GM12891 (cell line): Measurements from ENCODE around the gene ANKMY2.

Experiments used
- DNase-seq: peaks from one replicate; pipeline ENCODE4 v3.0.0; 2011; ENCODE audit warnings: low spot score; ENCODE audit not compliant: insufficient read length
- FAIRE-seq: peaks from 2 replicates; lab custom pipeline; 2011; peaks lifted over from hg19 to GRCh38; lab: Jason Lieb, UNC
- PAX5 ChIP-seq: IDR thresholded peaks from 2 replicates; pipeline ENCODE4 v1.6.1; 2011; ENCODE audit warnings: low read length, moderate library complexity, mild to moderate bottlenecking; ENCODE audit not compliant: insufficient read depth, severe bottlenecking
- POLR2A ChIP-seq: IDR thresholded peaks from 2 replicates; pipeline ENCODE4 v1.6.1; 2011; ENCODE audit warnings: low read depth, low read length, control low read depth
- POLR2AphosphoS5 ChIP-seq: IDR thresholded peaks from 2 replicates; pipeline ENCODE4 v1.6.1; 2011; ENCODE audit warnings: low read depth, low read length, control low read depth
- POU2F2 ChIP-seq: IDR thresholded peaks from 2 replicates; pipeline ENCODE4 v1.6.1; 2011; ENCODE audit warnings: low read depth, mild to moderate bottlenecking, control low read depth, low read length, moderate library complexity
- SPI1 ChIP-seq: IDR thresholded peaks from 2 replicates; pipeline ENCODE4 v1.6.1; 2011; ENCODE audit warnings: low read depth, low read length, control low read depth
- TAF1 ChIP-seq: IDR thresholded peaks from 2 replicates; pipeline ENCODE4 v1.6.1; 2011; ENCODE audit warnings: low read depth, low read length, control low read depth

ANKMY2 gene

GRCh38 chr7:16586081-16586874, 59.3 kb downstream of the ANKMY2 start:
- FAIRE-seq, result no peak
- no peak for DNase-seq

GRCh38 chr7:16585540-16585939, 60.0 kb downstream of the ANKMY2 start:
- no peak for TF ChIP-seq TAF1
- TF ChIP-seq POLR2A, result no peak
- FAIRE-seq (no peak), DNase-seq (no peak)

More at GRCh38 chr7:16586081-16586874, 59.3 kb downstream of the ANKMY2 start:
- TF ChIP-seq SPI1, result no peak
- TF ChIP-seq PAX5, result no peak
- TF ChIP-seq TAF1, result no peak
- TF ChIP-seq POLR2A, result no peak
- no peak for TF ChIP-seq POU2F2
- no peak for TF ChIP-seq POLR2AphosphoS5

- TF ChIP-seq POU2F2 (no peak), POLR2AphosphoS5 (no peak), SPI1 (no peak), PAX5 (no peak), POLR2A (no peak), TAF1 (no peak)
- FAIRE-seq, result no peak
- DNase-seq, result no peak
These were observed 61.7 kb downstream of the ANKMY2 start for GRCh38 chr7:16583834-16584233.

GRCh38 chr7:16581286-16581685, 64.3 kb downstream of the ANKMY2 start:
- no peak for FAIRE-seq
- TF ChIP-seq POU2F2, result no peak
- no peak for TF ChIP-seq TAF1
- TF ChIP-seq PAX5, result no peak
- no peak for TF ChIP-seq POLR2A
- TF ChIP-seq POLR2AphosphoS5, result no peak
- no peak for TF ChIP-seq SPI1
- no peak for DNase-seq

- TF ChIP-seq POU2F2 (no peak), POLR2AphosphoS5 (no peak)
- DNase-seq (no peak), FAIRE-seq (no peak)
These were observed 66.3 kb downstream of the ANKMY2 start for GRCh38 chr7:16579216-16579615.

GRCh38 chr7:16571941-16572340, 73.6 kb downstream of the ANKMY2 start:
- FAIRE-seq, result no peak

GRCh38 chr7:16564909-16565426, 80.6 kb downstream of the ANKMY2 start:
- FAIRE-seq (no peak), DNase-seq (no peak)
- no peak for TF ChIP-seq POU2F2
- no peak for TF ChIP-seq TAF1
- TF ChIP-seq SPI1, result no peak
- no peak for TF ChIP-seq POLR2AphosphoS5
- no peak for TF ChIP-seq PAX5
- no peak for TF ChIP-seq POLR2A

More at GRCh38 chr7:16571941-16572340, 73.6 kb downstream of the ANKMY2 start:
- no peak for TF ChIP-seq TAF1
- TF ChIP-seq POU2F2, result no peak
- TF ChIP-seq POLR2A, result no peak
- TF ChIP-seq SPI1, result no peak
- no peak for TF ChIP-seq PAX5
- TF ChIP-seq POLR2AphosphoS5, result no peak
- no peak for DNase-seq

- no peak for TF ChIP-seq PAX5
- TF ChIP-seq POU2F2, result no peak
- TF ChIP-seq POLR2A, result no peak
- no peak for TF ChIP-seq TAF1
- TF ChIP-seq POLR2AphosphoS5, result no peak
- no peak for TF ChIP-seq SPI1
- no peak for FAIRE-seq
- no peak for DNase-seq
These were observed 81.6 kb downstream of the ANKMY2 start for GRCh38 chr7:16564023-16564380.

- TF ChIP-seq TAF1, result no peak
- TF ChIP-seq POLR2A, result no peak
- no peak for TF ChIP-seq POU2F2
- TF ChIP-seq POLR2AphosphoS5, result no peak
- no peak for TF ChIP-seq SPI1
- TF ChIP-seq PAX5, result no peak
- FAIRE-seq, result no peak
- no peak for DNase-seq
These were observed 82.1 kb downstream of the ANKMY2 start for GRCh38 chr7:16563281-16564022.

GRCh38 chr7:16562456-16563220, 82.9 kb downstream of the ANKMY2 start:
- FAIRE-seq (no peak), DNase-seq (no peak)
- no peak for TF ChIP-seq POU2F2
- no peak for TF ChIP-seq SPI1
- no peak for TF ChIP-seq POLR2AphosphoS5
- no peak for TF ChIP-seq TAF1
- no peak for TF ChIP-seq PAX5
- TF ChIP-seq POLR2A, result no peak

- TF ChIP-seq POLR2AphosphoS5 (no peak), SPI1 (no peak), PAX5 (no peak), TAF1 (no peak), POLR2A (no peak), POU2F2 (no peak)
- DNase-seq, result no peak
- no peak for FAIRE-seq
These were observed 83.6 kb downstream of the ANKMY2 start for GRCh38 chr7:16561943-16562342.
